WERI-Rb-1 (cell line): ENCODE measurements around the gene GET4.
"Not testable (repeated sequence)": the region's sequence is repeated elsewhere in the genome, so short reads cannot be mapped to it uniquely, and the experiment has no call there.

ENCODE experiments used
- DNase-seq: peaks from one replicate; pipeline ENCODE4 v3.0.0-alpha.2; 2020
- H3K27ac ChIP-seq: fragments of 250-450 bp; sonication (Bioruptor Pico); 2 replicates; pipeline ENCODE4 v1.5.1; 2020; ENCODE audit warnings: mild to moderate bottlenecking, moderate library complexity
- H3K27me3 ChIP-seq: fragments of 250-450 bp; sonication (Bioruptor Pico); 2 replicates; pipeline ENCODE4 v1.5.1; 2021; ENCODE audit warnings: mild to moderate bottlenecking, low read depth, moderate library complexity; ENCODE audit not compliant: insufficient read depth, severe bottlenecking
- H3K36me3 ChIP-seq: fragments of 250-450 bp; sonication (Bioruptor Pico); 2 replicates; pipeline ENCODE4 v1.5.1; 2020; ENCODE audit warnings: mild to moderate bottlenecking, moderate library complexity
- H3K4me3 ChIP-seq: 2 replicates; pipeline ENCODE4 v1.5.1; 2011; ENCODE audit warnings: low read depth, mild to moderate bottlenecking, control low read depth, low read length
- H3K9me3 ChIP-seq: fragments of 250-450 bp; sonication (Bioruptor Pico); 2 replicates; pipeline ENCODE4 v1.5.1; 2021; ENCODE audit warnings: mild to moderate bottlenecking, moderate library complexity; ENCODE audit not compliant: severe bottlenecking
- TF ChIP-seq, protein P1 (sequence below): IDR thresholded peaks from 2 replicates; pipeline ENCODE4 v1.5.1; 2011; ENCODE audit warnings: low read depth, mild to moderate bottlenecking, control low read depth, inconsistent platforms, low read length

Gene GET4

GRCh38 chr7:940599-941408 is 64.5 kb downstream of the GET4 start:
- H3K27ac ChIP-seq = no peak overlapping the region
- TF ChIP-seq, protein P1, sequence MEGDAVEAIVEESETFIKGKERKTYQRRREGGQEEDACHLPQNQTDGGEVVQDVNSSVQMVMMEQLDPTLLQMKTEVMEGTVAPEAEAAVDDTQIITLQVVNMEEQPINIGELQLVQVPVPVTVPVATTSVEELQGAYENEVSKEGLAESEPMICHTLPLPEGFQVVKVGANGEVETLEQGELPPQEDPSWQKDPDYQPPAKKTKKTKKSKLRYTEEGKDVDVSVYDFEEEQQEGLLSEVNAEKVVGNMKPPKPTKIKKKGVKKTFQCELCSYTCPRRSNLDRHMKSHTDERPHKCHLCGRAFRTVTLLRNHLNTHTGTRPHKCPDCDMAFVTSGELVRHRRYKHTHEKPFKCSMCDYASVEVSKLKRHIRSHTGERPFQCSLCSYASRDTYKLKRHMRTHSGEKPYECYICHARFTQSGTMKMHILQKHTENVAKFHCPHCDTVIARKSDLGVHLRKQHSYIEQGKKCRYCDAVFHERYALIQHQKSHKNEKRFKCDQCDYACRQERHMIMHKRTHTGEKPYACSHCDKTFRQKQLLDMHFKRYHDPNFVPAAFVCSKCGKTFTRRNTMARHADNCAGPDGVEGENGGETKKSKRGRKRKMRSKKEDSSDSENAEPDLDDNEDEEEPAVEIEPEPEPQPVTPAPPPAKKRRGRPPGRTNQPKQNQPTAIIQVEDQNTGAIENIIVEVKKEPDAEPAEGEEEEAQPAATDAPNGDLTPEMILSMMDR = no peak
- no peaks in the 10 kb centered on the region for H3K27me3 ChIP-seq
- DNase-seq = no peak
- peaks cover 3% of the 10 kb centered on the region for H3K9me3 ChIP-seq
- no peaks in the 10 kb centered on the region for H3K36me3 ChIP-seq
- no peak overlapping the region for H3K4me3 ChIP-seq

DNA sequence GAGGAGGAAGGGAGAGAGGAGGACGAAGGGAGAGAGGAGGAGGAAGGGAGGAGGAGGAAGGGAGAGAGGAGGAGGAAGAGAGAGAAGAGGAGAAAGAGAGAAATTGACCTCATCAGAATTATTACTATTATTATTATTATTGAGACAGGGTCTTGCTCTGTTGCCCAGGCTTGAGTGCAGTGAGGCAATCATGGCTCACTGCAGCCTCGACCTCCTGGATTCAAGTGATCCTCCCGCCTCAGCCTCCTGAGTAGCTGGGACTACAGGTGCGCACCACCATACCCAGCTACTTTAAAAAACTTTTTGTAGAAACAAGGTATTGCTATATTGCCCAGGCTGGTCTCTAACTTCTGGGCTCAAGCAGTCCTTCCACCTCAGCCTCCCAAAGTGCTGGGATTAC is 67.4 kb downstream of the GET4 start:
- H3K4me3 ChIP-seq, H3K9me3 ChIP-seq, H3K36me3 ChIP-seq, DNase-seq, H3K27ac ChIP-seq, H3K27me3 ChIP-seq: not testable (repeated sequence)

DNA sequence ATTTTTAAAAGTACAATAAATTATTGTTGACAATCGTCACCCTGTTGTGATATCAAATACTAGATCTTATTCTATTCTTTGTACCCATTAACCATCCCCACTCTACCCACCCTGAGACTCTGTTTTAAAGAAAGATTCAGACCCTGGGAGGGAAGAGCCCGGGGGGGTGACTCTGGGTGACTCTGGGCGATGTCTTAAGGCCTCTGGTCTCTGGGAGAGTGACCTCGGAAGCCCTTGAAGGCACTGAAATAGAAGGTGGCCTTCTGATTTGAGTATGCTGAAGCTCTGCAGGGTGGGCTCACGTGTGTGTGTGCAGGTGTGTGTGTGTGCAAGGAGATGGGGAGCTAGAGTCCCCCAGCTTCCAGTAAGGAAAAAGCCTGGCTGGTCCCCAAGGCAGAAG is 68.4 kb downstream of the GET4 start:
- TF ChIP-seq, protein P1 = no peak
- DNase-seq = no peak
- Histone ChIP-seq H3K4me3 (no peak overlapping the region), H3K9me3 (peaks cover 3% of the 10 kb centered on the region), H3K36me3 (no peaks in the 10 kb centered on the region), H3K27ac (no peak overlapping the region), H3K27me3 (no peaks in the 10 kb centered on the region)

DNA sequence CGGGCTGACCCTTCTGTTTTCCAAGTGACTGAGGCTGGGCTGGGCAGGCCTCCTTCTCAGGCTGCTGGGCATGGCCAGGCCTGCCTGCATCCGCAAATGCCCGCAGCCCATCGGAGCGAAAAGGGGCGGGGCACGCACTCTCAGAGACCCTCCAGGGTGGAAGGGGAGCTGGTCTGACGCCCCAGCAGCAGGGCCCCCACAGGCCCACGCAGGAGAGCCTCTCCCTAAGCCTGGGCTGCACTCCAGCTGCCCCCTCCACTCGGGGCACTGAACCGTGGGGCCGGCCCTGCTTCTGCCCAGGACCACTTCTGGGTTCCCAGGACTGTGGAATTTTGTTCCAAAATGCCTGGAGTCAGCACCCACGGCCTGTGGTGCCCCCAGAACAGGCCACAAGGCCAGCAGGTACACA is 68.8 kb downstream of the GET4 start:
- H3K4me3 ChIP-seq = no peak overlapping the region
- TF ChIP-seq, protein P1 = no peak
- peaks cover 3% of the 10 kb centered on the region for H3K9me3 ChIP-seq
- DNase-seq = no peak
- no peaks in the 10 kb centered on the region for H3K36me3 ChIP-seq
- H3K27ac ChIP-seq = no peak overlapping the region
- no peaks in the 10 kb centered on the region for H3K27me3 ChIP-seq

GRCh38 chr7:945556-946255 is 69.4 kb downstream of the GET4 start:
- H3K9me3 ChIP-seq = no peaks in the 10 kb centered on the region

More at GRCh38 chr7:945556-946255, 69.4 kb downstream of the GET4 start:
- TF ChIP-seq, protein P1 = no peak
- Histone ChIP-seq H3K27ac (no peak overlapping the region), H3K4me3 (no peak overlapping the region), H3K27me3 (no peaks in the 10 kb centered on the region), H3K36me3 (no peaks in the 10 kb centered on the region)
- DNase-seq = no peak
